ENCODE data around the gene MRGPRF. TPM values are rescaled to one million over a fixed set of nuclear protein-coding genes. Genes with fewer than 3 reads are reported as not detected.

MRGPRF gene
- total and polyA plus RNA-seq, 2 of the 8 experiments (the other 6 are each of a cell fraction or from before 2014, with no cell fraction given): 7.5 to 11.0 TPM

- peaks cover 23% of the 10 kb centered on the region for H3K79me1 ChIP-seq (ENCODE audit: low read depth, low read length)
- no peaks in the 10 kb centered on the region; a peak in 1 of 7 replicates for H3K4me1 ChIP-seq (replicated peaks in 1 of 4; ENCODE audit: control insufficient read depth in 3 of 4, insufficient read depth in 4 of 4, low read length in 3 of 4)
- ChIA-PET POLR2A (ENCODE audit: partially characterized antibody) (interaction anchor here (0.7 to 1.2 kb wide), 2 partner anchors 12 to 49 kb away, joined by 3 read pairs; partner anchors contain the start of gene MRGPRF), CTCF (ENCODE audit: partially characterized antibody) (interaction anchor here (1.2 kb wide), 1 partner anchor 10 kb away, joined by 3 read pairs; no protein-coding TSS in a partner anchor)
- FAIRE-seq: no peak
- H2AK5ac ChIP-seq (ENCODE audit: low read depth, low read length): no peak overlapping the region
- H3K79me2 ChIP-seq (ENCODE audit: control insufficient read depth in 1 of 2, insufficient read depth in 2 of 2, low read length in 2 of 2): no peaks in the 10 kb centered on the region; a peak in 1 of 4 replicates
- H3K9ac ChIP-seq (replicated peaks in 1 of 4; ENCODE audit: extremely low read depth in 1 of 4, low read depth in 3 of 4, low read length in 3 of 4): no peak overlapping the region
- no peak overlapping the region; the same call in 1 of the 2 replicates for H4K8ac ChIP-seq (ENCODE audit: extremely low read depth, insufficient read depth, low read length)
- DNase-seq (ENCODE audit: low read depth in 1 of 2, low spot score in 2 of 2): no peak
- no peak overlapping the region for H4K5ac ChIP-seq (ENCODE audit: insufficient read length, low read depth, low read length)
- peaks cover 3% of the 10 kb centered on the region; the same call in 1 of the 2 replicates for H3K23me2 ChIP-seq (ENCODE audit: low read depth, low read length)
- H3K4me2 ChIP-seq (ENCODE audit: insufficient read depth in 1 of 2, low read depth in 2 of 2, low read length in 2 of 2): no peak overlapping the region
- no peak overlapping the region for H2BK20ac ChIP-seq (ENCODE audit: low read length)
- H3K27me3 ChIP-seq (replicated peaks in 1 of 4; ENCODE audit: control insufficient read depth in 3 of 4, extremely low read depth in 1 of 4, insufficient read depth in 3 of 4, low read length in 3 of 4): no peaks in the 10 kb centered on the region
- no peak overlapping the region for H2BK5ac ChIP-seq (ENCODE audit: low read depth, low read length)
- WGBS, 2 experiments (ENCODE audit: extremely low coverage in 1 of 2, insufficient coverage in 1 of 2, insufficient read length in 1 of 2, insufficient replicate concordance in 2 of 2, low coverage in 1 of 2, low lambda C conversion rate in 2 of 2, missing lambda C conversion rate in 1 of 2): 88% methylated on average over 13 of the region's 15 CpGs; no CpG with 5 or more reads in 1 of the 2 experiments
- no peak overlapping the region for H2BK120ac ChIP-seq (replicated peaks; ENCODE audit: low read depth, low read length)
- H3K56ac ChIP-seq (replicated peaks; ENCODE audit: insufficient read length, low read depth, low read length): no peak overlapping the region
- H3K4me3 ChIP-seq (ENCODE audit: extremely low read depth in 1 of 4, insufficient read depth in 2 of 4, low read depth in 3 of 4, low read length in 4 of 4): no peak overlapping the region
- no peaks in the 10 kb centered on the region for H3K9me3 ChIP-seq (ENCODE audit: insufficient read depth in 2 of 2, low read depth in 1 of 2, low read length in 1 of 2)
- no peak overlapping the region for H2BK15ac ChIP-seq (ENCODE audit: low read length)
- H3K18ac ChIP-seq (ENCODE audit: extremely low read depth, low read length): no peak overlapping the region
- H3K4ac ChIP-seq (replicated peaks; ENCODE audit: insufficient read length, low read depth, low read length): no peak overlapping the region
- H4K20me1 ChIP-seq (replicated peaks in 1 of 2; ENCODE audit: control insufficient read depth in 1 of 2, insufficient read depth in 2 of 2, low read length in 2 of 2): peaks cover 9 to 32% of the 10 kb centered on the region in 2 experiments
- no peak overlapping the region for H2BK12ac ChIP-seq (ENCODE audit: low read depth, low read length)
- H4K91ac ChIP-seq (replicated peaks; ENCODE audit: insufficient read length, low read length): no peak overlapping the region
- peaks cover 0 to 7% (median 3%) of the 10 kb centered on the region in 4 experiments; a peak in 4 of 8 replicates for H3K36me3 ChIP-seq (ENCODE audit: control insufficient read depth in 2 of 4, insufficient read depth in 4 of 4, low read length in 3 of 4)
- no peak overlapping the region for H2AFZ ChIP-seq (ENCODE audit: low read length)
- H3K27ac ChIP-seq (ENCODE audit: low read depth, low read length): no peak overlapping the region
- H3K23ac ChIP-seq (ENCODE audit: insufficient read length): no peak overlapping the region
- H3K14ac ChIP-seq (ENCODE audit: insufficient read length): no peak overlapping the region
Measured at GRCh38 chr11:69062169-69062855, 49.3 kb upstream of the MRGPRF start.

Measured in H1 (cell line).